Bronchial epithelial cell (primary cell): ENCODE data around the gene CAMK2D. TPM values are rescaled to one million over a fixed set of nuclear protein-coding genes. Genes with fewer than 3 reads are reported as not detected.
A peak's percentile ranks its signal among the peaks of the same experiment; 100 is the strongest.

Source experiments
- DNase-seq: peaks from one replicate; pipeline ENCODE4 v3.0.0-alpha.2; 2010; ENCODE audit warnings: low read depth
- FAIRE-seq: peaks from 2 replicates; lab custom pipeline; 2011; peaks lifted over from hg19 to GRCh38; lab: Jason Lieb, UNC
- H3K27me3 ChIP-seq: 2 replicates; pipeline ENCODE4 v1.5.1; 2011; ENCODE audit warnings: low read length; ENCODE audit not compliant: control insufficient read depth, insufficient read depth
- H3K36me3 ChIP-seq: 2 replicates; pipeline ENCODE4 v1.5.1; 2011; ENCODE audit warnings: low read length; ENCODE audit not compliant: control insufficient read depth, insufficient read depth
- H3K4me3 ChIP-seq: 2 replicates; pipeline ENCODE4 v1.5.1; 2011; ENCODE audit warnings: mild to moderate bottlenecking, low read depth, low read length, control low read depth
- total RNA-seq: library from RNA; depleted of rRNA; stranded (reverse); fragments of >200 nt; gene quantifications from 2 replicates; pipeline ENCODE4 v1.2.1, GENCODE V29; 2014
- TF ChIP-seq, protein P1 (sequence below): IDR thresholded peaks from 2 replicates; pipeline ENCODE4 v1.5.1; 2011; ENCODE audit warnings: mild to moderate bottlenecking, moderate library complexity, low read length, control low read depth, inconsistent platforms; ENCODE audit not compliant: insufficient read depth, severe bottlenecking

CAMK2D gene
- total RNA-seq, 1 donor from 2014 or later, result 50.8 TPM

DNA sequence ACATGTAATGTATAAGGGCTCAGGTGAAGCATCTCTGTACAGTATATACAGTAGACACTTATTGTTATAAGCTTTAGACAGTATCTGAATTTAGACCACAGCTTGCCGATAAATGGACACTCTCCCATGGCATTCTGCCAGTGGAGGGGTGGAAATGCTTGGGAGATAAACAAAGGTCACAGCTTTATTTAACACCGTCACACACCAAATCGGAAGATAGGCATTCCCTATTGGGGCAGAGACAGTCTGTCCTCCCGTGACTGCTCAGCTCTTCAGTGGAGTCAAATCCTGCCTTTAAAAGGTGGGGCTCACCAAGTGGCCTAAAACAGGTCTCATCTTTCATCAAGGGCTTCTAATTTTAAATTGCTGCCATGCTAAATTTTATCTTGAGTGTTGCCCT lies 178.8 kb downstream of the CAMK2D start:
- no peaks in the 10 kb centered on the region for H3K36me3 ChIP-seq
- FAIRE-seq (peak; percentile 43), DNase-seq (no peak)
- H3K4me3 ChIP-seq, result no peak overlapping the region
- H3K27me3 ChIP-seq, result no peaks in the 10 kb centered on the region
- TF ChIP-seq, protein P1, sequence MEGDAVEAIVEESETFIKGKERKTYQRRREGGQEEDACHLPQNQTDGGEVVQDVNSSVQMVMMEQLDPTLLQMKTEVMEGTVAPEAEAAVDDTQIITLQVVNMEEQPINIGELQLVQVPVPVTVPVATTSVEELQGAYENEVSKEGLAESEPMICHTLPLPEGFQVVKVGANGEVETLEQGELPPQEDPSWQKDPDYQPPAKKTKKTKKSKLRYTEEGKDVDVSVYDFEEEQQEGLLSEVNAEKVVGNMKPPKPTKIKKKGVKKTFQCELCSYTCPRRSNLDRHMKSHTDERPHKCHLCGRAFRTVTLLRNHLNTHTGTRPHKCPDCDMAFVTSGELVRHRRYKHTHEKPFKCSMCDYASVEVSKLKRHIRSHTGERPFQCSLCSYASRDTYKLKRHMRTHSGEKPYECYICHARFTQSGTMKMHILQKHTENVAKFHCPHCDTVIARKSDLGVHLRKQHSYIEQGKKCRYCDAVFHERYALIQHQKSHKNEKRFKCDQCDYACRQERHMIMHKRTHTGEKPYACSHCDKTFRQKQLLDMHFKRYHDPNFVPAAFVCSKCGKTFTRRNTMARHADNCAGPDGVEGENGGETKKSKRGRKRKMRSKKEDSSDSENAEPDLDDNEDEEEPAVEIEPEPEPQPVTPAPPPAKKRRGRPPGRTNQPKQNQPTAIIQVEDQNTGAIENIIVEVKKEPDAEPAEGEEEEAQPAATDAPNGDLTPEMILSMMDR, result no peak

DNA sequence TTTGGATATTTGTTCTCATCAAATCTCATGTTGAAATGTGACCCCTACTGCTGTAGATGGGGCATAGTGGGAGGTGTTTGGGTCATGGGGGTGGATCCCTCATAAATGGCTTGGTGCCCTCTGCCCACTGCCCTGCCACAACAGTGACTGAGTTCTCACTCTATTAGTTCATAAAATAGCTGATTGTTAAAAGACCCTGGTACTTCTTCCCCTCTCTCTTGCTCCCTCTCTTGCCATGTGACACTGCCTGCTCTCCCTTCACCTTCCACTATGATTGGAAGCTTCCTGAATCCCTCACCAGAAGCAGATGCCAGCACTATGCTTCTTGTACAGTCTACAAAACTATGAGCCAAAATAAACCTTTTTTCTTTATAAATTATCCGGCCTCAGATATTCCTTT lies 182.2 kb downstream of the CAMK2D start:
- H3K27me3 ChIP-seq, result no peaks in the 10 kb centered on the region
- FAIRE-seq, result no peak
- TF ChIP-seq, protein P1, result no peak

DNA sequence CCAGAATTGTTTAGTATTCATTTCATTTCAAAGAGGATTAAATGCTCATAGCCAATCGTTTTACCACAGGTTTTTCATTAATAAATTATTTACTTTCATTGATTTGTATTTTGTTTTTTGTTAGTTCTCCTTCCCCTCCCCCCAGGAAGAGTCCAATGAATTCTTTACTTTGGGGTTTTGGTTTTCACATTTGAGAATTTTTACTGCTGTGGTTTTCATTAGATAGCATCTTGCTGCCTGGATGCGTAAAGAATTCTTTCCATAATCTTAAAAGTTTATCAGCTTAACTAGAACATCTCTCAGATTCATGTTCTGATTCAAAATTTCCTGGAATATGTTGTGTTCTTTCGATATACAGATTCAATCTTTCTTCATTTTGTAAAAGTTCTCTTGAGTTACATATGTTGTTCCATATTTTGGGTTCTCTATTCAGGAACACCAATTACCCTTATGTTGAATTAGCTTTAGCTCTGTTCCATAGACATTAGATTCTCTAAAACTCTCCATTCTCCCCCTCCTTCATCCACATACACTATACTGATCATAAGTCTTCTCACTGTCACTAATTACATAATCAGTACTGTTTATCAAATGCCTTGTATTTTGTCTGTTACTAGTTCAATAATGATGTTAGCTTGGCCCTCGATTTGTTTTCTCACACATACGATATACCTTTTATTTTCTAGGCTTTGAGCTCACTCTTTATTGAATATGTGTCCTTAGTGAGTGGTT lies 184.4 kb downstream of the CAMK2D start:
- DNase-seq (no peak), FAIRE-seq (no peak)
- no peaks in the 10 kb centered on the region for H3K27me3 ChIP-seq
- H3K4me3 ChIP-seq, result no peak overlapping the region
- H3K36me3 ChIP-seq, result no peaks in the 10 kb centered on the region
- TF ChIP-seq, protein P1, result no peak

More for the DNA sequence above, 182.2 kb downstream of the CAMK2D start:
- H3K4me3 ChIP-seq, result no peak overlapping the region
- no peaks in the 10 kb centered on the region for H3K36me3 ChIP-seq
- DNase-seq, result no peak

- Histone ChIP-seq H3K36me3 (no peaks in the 10 kb centered on the region), H3K4me3 (no peak overlapping the region), H3K27me3 (no peaks in the 10 kb centered on the region)
- DNase-seq (no peak), FAIRE-seq (no peak)
- TF ChIP-seq, protein P1, result no peak
These were observed 186.1 kb downstream of the CAMK2D start for GRCh38 chr4:113575401-113575800.

GRCh38 chr4:113574636-113575103 lies 186.9 kb downstream of the CAMK2D start:
- DNase-seq, result peak; percentile 54
- H3K4me3 ChIP-seq, result no peak overlapping the region
- FAIRE-seq, result no peak

More at GRCh38 chr4:113574636-113575103, 186.9 kb downstream of the CAMK2D start:
- no peaks in the 10 kb centered on the region for H3K27me3 ChIP-seq
- no peaks in the 10 kb centered on the region for H3K36me3 ChIP-seq
- TF ChIP-seq, protein P1, result no peak
